Hematopoietic multipotent progenitor cell treated with erythropoietin and hydrocortisone succinate and interleukin-3 and kit ligand, for 6 days (in vitro differentiated cells): ENCODE measurements around the gene MYO10.
"Not testable (repeated sequence)": the region's sequence is repeated elsewhere in the genome, so short reads cannot be mapped to it uniquely, and the experiment has no call there.

Experiments used
- DNase-seq: peaks from one replicate; pipeline ENCODE4 v3.0.0-alpha.2; 2015

Gene MYO10

DNA sequence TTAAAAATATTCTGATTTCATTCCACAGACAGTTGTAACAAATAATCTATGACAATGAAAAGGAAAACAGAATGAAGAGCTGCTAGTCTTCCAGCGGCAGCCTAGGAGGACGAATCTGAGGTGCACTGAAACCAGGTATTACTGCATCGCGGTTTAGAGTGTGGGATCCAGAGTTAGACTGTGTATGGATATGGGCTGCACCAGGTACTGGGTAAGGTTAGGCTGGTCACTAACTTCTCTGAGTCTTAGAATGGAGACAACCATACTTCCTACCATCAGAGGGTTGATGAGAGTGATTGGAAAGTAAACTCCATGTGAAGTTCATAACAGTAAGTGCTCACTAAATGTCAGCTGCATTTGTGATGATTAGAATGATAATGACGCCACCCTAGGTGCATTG lies 158.7 kb downstream of the MYO10 start:
- DNase-seq: no peak

DNA sequence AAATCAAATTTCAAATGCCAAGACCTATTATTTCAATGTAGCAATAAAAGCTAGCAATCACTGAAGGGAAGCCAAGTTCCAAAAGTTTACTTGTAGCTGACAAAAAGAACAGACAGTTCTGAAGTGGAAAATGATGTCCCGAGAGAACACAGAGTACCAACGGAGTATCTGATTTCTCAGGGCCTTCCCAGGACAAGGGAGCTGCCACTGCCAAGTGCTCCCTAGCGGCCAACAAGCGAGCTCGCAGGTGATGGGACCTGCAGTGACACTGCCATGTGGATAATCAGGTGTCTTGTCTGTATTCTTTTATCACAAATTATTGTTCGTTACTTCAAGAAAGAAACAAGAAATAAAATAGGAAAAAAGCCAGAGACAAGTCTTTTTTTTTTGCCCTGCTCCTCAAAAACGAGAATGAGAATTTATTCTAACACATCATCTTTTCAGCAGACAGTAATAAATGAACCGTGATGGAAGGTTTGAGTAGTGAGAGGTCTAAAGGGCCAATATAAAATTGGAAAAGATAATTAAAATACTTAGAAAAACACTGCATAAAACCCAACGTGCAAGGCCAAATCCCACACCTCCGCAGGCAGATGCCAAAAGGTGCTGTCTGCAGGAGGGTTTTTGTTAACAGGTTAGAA lies 159.4 kb downstream of the MYO10 start:
- no peak for DNase-seq

DNA sequence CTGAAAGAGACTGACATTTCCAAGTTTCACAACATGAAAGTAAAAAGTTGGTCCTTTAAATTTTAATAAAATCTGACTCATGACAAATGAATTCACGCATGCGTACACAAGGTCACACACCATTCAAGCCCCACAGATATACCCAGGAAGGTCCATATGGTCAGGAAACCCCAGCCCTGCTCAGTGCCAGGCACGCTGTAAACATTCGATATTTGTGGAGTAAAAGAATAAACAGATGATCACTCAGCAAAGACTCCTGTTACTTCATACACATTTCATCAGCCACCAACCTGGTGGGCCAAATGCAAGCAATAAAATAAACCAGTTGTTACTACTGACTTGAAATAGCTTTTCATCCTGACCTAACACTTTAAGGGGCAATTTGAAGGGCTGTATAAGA lies 161.3 kb downstream of the MYO10 start:
- DNase-seq: no peak

DNA sequence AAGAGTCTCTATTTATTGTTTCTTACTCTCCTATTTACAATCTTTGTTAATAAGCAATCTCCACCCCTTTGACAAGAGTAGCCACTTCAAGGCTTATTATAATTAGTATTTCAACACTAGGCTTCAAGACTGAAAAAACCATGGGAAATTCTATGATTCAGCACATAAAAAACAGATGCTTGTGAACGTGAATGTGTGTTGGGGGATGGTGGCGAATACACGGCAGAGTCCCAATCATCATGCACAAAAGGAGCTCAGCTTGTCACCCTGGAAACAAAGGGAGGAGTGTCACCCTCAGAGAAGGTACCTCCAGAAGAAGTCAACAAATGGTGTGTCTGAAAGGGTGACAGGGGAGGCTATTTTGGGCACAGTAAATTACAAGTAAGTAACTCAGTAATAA lies 162.1 kb downstream of the MYO10 start:
- DNase-seq: no peak

DNA sequence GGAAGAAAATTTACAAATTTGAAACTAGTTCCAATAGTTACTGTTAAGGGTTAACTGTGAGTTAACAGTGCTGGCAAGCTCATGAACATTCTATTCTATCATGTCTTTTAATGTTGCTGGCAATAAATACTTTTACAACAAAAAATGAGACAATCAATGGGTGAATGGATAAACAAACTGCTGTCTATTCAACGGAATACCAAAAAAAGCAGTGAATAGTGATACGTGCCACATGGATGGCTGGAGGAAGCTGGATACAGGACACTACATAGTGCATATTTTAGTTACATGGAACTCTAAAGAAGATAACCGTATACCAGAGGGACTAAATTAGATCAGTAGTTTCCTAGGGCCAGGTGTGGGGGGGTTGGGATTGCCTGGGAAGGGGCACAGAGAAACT lies 163.5 kb downstream of the MYO10 start:
- no peak for DNase-seq

DNA sequence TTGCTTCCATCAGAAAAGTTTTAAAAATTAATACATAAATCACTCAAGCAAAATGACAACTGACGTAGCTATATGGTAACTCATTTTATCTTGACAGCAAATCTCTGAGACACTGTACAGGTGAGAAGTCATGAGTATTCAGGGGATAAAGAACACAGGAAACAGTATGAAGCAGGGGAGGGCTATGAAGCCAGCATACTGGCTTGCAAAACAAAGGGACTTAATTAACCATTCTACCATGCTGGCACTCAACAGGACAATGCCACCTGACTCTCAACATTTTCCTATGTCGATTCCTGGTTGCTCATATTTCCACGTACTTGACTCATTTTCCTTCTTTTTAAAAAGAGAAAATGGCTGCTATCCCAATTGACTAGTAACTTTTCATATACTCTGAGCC lies 167.9 kb downstream of the MYO10 start:
- DNase-seq: no peak

DNA sequence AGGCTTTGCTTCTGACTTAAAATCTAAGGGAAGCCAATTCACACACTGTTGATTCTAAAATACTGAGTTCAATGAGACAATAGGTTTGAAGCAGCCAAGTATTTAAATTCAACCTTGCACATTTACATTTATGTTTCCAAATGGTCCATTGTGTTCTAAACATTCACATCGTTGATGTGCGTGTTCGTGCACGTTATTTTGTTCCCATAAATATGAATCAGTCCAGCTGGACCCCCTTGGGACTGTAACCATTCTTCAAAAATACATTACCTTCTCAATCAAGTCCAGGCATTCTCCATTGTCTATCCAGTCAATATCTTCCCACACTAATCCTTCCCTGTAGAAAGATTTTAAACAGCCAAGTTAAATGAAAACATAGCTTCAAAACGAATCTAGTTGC lies 172.9 kb downstream of the MYO10 start:
- DNase-seq: no peak

DNA sequence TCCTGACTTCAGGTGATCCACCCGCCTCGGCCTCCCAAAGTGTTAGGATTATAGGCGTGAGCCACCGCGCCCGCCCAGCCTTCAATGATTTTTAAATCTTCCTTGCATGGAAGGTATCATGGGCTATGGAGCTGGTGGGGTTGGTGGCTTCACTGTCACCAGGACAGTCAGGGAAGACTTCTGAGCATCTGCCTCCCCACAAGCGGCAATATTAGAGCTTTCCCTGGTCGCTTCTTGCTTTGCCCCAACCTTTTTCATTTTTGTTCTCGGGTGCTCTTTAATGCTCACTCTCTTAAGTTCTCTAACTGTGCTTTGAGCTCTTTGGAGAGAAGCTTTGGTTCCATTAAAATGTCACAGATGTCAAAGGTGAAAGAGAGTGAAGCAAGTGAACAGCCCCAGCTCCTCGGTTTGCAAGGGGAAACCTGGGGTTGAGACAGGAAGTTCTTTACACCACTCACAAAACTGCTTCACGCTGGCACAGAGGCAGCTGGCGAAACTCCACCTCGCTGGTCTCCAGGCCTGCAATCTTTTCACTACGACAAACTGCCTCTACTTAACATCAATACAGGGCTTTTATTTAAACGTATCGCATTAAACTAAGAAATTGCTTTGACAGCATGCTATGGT lies 176.8 kb downstream of the MYO10 start:
- peak; percentile 52 for DNase-seq

DNA sequence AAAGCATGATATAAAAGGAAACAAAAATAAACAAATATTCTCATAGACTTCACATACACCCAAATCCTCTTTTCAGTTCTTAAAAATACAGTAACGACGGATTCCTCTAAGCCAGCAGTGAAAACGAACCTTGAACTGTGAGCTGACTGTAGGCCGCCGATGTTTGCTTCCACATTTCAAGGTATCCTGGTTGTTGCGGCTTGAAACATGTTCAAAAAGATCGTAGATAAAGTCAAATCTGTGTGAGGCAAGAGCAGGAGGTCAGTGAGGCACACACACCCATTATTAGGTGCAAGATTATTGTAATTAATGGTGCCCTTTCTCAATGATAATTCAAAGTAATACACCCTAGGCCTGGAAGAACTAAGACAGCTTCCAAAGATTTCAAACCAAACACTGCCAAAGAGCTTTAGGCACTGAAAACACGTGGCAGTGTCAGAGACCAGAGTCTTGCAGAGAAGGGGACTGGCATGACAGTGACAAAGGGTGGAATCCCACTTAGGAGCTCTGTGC lies 178.0 kb downstream of the MYO10 start:
- DNase-seq: no peak

DNA sequence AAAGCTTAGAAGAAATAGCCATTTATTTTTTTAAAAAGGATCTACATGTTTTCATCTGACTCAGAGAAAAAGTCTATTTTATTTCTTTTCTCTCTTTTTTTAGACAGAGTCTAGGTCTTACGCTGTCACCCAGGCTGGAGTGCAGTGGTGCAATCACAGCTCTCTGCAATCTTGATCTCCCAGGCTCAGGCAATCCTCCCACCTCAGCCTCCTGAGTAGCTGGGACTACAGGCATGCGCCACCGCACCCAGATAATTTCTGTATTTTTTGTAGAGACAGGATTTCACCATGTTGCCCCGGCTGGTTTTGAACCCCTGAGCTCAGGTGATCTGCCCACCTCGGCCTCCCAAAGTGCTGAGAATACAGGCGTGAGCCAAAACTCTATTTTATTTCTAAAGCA lies 178.5 kb downstream of the MYO10 start:
- DNase-seq: not testable (repeated sequence)

DNA sequence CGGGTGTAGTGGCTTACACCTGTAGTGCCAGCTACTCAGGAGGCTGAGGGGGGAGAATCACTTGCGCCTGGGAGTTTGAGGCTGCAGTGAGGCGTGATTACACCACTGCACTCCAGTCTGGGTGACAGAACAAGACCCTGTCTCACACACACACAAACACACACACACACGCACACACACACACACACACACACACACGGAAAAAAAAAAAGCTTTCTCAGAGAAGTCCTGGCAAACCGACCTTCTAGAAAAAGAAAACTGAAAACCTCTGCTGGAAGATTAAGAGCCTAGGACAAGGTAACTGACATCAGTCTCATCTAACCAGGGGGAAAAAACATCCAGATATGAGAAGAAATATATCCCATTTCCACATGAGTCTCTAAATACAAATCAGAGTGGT lies 178.9 kb downstream of the MYO10 start:
- no peak for DNase-seq

DNA sequence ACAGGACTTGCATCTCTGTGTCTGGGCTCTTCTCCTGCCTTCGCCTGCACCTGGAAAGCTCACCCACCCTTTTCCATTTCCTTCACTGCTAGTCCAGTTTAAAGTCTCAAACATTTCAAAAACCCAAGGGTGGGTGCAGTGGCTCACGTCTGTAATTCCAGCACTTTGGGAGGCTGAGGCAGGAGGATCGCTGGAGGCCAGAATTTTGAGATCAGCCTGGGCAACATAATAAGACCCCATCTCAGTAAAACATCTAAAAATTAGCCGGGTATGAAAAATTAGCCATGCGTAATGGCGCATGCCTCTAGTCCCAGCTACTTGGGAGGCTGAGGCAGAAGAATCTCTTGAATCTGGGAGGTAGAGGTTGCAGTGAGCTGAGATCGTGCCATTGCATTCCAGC lies 179.4 kb downstream of the MYO10 start:
- DNase-seq: no peak

DNA sequence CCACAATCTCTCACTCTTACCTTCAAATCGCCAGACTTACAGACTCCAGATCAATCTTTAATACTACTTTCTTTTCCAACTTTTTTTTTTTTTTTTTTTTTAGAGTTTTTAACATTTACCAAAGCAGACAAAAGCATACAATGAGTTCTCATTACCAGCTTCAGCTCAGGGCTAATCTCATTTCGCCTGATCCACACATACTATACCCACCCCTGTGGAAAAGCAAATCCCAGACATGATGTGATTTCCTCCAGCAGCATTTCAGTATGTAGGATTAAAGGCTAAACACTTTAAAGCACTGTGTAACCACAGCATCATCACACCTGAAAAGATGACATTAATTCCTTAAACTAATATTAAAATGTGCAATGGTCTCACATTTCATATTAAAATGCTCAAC lies 180.4 kb downstream of the MYO10 start:
- DNase-seq: no peak

DNA sequence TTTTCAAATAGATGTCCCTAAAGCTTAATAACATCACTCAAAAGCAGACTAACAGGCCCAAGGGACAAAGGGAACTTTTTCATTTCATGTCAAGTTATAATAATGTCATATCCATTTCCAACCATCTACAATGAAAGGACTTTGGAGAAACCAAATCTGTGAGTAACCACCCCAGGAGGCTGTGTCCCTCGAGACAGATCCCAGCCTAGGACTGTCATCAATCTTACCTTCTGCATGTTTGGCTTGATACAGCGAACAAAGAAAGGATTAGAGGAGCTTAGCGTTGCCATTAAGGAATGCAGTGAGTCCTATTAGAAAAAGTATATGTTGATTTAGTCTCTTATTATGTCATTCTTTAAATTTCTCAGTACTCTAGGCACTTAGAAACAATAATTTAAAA lies 181.5 kb downstream of the MYO10 start:
- no peak for DNase-seq

DNA sequence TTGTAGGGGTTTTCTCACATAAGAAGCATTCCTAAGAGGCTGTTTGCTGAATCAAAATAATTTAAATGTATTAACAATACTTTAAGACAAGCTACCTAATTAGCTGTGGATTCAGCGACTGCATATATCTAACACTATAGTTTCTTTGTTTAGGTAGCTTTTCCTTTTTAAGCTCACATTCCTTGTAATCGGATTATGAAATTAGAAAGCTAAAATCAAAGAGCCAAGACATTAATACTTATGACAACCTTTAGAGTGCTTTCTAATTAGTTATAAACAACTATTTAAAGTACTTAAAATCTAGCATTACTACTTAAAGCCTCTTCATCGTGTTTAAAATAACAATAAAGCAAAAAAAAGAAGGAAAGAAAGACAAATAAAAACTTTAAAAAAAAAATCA lies 182.0 kb downstream of the MYO10 start:
- DNase-seq: no peak

DNA sequence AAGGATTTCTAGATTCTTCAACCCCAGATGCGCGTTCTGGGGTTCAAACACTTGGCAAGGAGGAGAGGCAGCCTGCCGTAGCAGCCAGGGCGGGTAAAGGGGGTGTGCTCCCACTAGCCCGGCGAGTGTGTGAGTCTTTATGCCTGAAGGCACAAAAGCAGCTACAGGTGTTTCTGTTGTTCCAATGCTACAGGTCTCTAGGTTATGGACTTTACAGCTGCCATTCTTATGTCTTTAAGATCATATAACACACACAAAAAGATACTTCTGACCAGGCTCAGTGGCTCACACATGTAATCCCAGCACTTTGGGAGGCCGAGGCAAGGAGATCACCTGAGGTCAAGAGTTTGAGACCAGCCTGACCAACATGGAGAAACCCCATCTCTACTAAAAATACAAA lies 185.6 kb downstream of the MYO10 start:
- no peak for DNase-seq

DNA sequence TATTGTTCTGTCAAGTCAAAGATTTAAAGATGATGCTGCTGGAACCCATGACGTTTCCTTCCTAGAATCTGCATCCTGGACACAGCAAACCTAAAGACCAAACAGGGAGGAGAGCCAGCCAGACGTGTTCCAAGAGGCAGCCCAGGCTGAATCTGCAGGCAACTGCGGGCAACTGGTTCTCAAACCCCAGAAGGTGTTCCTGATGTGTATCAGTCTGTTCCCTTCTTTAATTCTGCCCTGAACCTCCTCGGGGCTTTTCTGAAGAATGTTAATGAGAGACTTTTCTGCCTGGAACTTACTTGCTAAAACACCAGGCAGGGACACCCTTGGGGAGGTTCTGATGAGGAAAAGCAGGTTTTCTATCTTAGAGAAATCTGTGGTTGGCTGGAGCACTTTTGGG lies 186.5 kb downstream of the MYO10 start:
- no peak for DNase-seq

DNA sequence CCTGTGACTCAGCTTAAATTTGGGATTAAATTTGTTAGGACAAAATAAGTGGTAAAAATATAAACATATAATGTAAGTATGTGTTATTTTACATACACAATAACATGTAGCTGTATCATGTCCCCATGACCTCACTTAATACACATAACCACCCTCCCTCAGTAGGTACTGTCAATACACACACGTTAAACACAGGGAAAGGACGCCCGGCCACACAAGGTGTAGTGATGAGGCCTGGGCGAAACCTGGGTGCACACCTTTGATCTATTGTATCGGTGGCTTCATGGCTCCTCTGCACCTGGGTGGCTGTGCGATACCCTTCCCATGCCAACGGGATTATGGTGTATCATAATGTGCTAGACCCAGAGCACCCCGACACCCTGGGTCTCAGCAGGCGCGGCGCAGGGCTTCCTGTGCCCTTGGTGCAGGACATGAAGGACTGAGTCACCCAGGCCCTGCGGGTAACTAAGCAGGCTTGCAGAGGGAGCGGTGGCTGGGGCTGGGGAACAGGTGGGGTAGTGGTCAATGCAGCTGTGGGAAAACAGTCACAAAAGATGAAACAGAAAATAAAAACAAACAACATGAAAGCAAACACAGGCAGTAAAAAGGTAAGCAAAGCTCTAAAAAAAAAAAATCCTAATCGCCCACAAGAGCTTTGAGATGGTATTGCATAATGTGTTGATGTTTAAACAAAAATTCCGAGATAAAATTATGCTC lies 191.8 kb downstream of the MYO10 start:
- no peak for DNase-seq

DNA sequence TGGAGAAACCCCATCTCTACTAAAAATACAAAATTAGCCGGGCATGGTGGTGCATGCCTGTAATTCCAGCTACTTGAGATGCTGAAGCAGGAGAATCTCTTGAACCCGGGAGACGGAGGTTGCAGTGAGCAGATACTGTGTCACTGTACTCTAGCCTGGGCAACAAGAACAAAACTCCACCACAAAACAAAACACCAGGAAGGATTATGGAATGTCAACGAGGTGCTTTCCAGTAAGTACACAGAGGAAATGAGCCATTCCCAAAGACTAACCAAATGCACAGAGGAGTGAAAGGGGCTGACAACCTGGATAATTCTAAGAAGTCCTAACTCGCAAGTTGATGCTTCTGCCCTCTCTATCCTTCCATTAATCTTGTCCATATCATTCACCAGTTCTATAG lies 193.2 kb downstream of the MYO10 start:
- no peak for DNase-seq

DNA sequence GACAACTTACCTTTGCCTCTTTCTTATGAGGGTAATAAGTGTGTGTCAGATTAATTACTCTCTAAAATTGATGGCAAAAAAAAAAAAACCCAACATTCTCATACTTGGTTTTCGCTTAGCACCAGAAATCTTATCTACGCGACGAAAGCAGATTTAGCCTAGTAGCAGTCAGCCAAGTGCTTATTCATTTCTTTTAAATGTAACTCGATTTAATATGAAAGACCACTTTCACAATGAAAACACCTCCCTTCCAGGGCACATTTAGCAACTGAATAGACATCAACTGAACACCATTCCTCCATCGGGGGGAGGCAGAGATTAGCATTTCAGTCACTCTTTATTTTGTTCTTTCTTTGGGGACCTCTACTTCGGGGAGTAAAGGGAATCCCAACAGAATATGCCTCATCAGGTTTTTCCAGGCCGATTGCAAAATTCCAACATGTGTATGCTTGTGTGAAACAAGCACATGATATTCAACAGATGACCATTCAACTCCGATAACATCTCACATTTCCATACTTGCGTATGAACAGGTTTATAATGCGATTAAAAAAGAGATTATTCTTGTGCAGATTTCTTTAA lies 195.2 kb downstream of the MYO10 start:
- DNase-seq: no peak

DNA sequence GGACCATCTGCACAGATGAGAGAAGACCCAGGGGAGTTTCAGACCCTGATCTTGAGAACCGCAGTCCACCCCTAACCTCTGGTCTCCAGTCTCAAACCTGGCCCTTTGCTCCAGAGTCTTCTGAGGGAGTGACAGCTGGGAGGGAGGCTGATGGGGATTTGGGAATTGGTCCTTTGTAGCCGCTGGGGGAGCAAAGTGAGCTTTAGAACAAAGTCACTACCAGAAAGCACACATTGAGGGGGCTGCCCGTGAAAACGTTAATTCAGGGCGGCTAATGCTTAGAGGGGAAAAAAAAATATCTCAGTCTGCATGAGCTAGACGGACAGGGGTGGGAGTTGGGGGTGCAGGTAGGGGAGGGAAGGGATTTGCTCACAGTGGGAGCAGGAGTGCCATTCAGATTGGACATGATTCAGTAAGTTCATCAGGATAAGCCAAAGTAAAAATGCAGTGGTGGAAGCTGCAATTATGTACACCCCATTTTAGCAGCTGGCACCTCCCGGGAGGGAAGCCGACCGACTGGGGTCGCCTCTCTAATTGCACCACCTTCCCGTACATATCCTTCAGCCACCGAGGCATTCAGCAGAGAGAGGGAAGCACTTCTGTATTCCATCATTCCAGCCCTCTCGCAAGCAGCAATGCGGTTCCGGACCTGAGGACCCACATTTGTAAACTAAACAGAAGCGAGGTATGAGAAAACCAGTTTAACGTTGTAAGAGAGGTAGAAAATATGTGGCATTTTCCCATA lies 195.8 kb downstream of the MYO10 start:
- no peak for DNase-seq

DNA sequence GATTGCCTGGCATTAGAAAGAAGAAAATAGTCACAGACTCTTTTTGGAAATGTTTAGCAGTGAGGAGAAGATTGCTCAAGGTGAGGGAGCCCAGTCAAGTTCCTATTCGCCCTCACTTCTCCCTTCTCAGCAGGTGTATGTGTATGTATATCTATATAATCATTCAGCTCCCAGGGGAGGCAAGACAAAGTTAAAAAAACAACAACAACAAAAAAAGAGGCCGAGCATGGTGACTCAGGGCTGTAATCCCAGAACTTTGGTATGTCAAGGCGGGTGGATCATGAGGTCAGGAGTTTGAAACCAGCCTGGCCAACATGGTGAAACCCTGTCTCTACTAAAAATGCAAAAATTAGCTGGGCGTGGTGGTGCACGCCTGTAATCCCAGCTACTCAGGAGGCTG lies 197.7 kb downstream of the MYO10 start:
- DNase-seq: not testable (repeated sequence)
